T-helper 2 cell treated with Interferon-gamma antibody and Interleukin-4, amounts not matched to agents 100 ng/mL and 5 ng/mL, for 36 hours (primary cell): ENCODE results near the gene TENM3. TPM values are rescaled to one million over a fixed set of nuclear protein-coding genes. Genes with fewer than 3 reads are reported as not detected.

ENCODE experiments used
- intact Hi-C: fragments of 100-400 bp; cut with micrococcal nuclease; formaldehyde crosslinking; loops from one replicate; pipeline ENCODE4 v1.15.1; 2023
- total RNA-seq: library from RNA; stranded (reverse); gene quantifications from 2 replicates; pipeline ENCODE4 v1.2.3, GENCODE V29; 2022

TENM3 gene
- total RNA-seq, 1 donor from 2014 or later, result not detected

GRCh38 chr4:182286931-182287330, 43.7 kb downstream of the TENM3 start:
- intact Hi-C loops, result no loop called here

GRCh38 chr4:182288534-182288933, 45.3 kb downstream of the TENM3 start:
- intact Hi-C loops, result no loop called here

- intact Hi-C loops, result no loop called here
Measured at GRCh38 chr4:182289809-182290208, 46.6 kb downstream of the TENM3 start.

- intact Hi-C loops, result no loop called here
Measured at GRCh38 chr4:182291175-182291574, 48.0 kb downstream of the TENM3 start.

GRCh38 chr4:182291597-182292270, 48.5 kb downstream of the TENM3 start:
- intact Hi-C loops, result no loop called here

- intact Hi-C loops, result no loop called here
Measured at GRCh38 chr4:182292612-182293011, 49.4 kb downstream of the TENM3 start.

- intact Hi-C loops, result no loop called here
Measured at GRCh38 chr4:182293691-182294255, 50.6 kb downstream of the TENM3 start.

- intact Hi-C loops, result no loop called here
Measured at GRCh38 chr4:182294451-182294850, 51.2 kb downstream of the TENM3 start.

- intact Hi-C loops, result no loop called here
Measured at GRCh38 chr4:182297659-182298058, 54.5 kb downstream of the TENM3 start.

- intact Hi-C loops, result no loop called here
Measured at GRCh38 chr4:182301736-182302135, 58.5 kb downstream of the TENM3 start.

GRCh38 chr4:182303847-182304246, 60.6 kb downstream of the TENM3 start:
- intact Hi-C loops, result no loop called here

- intact Hi-C loops, result no loop called here
Measured at GRCh38 chr4:182306792-182307507, 63.7 kb downstream of the TENM3 start.

- intact Hi-C loops, result no loop called here
Measured at GRCh38 chr4:182307746-182308145, 64.5 kb downstream of the TENM3 start.

GRCh38 chr4:182309877-182310276, 66.7 kb downstream of the TENM3 start:
- intact Hi-C loops, result no loop called here

- intact Hi-C loops, result no loop called here
Measured at GRCh38 chr4:182310316-182310715, 67.1 kb downstream of the TENM3 start.

- intact Hi-C loops, result no loop called here
Measured at GRCh38 chr4:182310962-182311361, 67.8 kb downstream of the TENM3 start.

- intact Hi-C loops, result no loop called here
Measured at GRCh38 chr4:182314537-182314936, 71.3 kb downstream of the TENM3 start.

- intact Hi-C loops, result no loop called here
Measured at GRCh38 chr4:182318256-182318655, 75.1 kb downstream of the TENM3 start.

GRCh38 chr4:182320092-182320491, 76.9 kb downstream of the TENM3 start:
- intact Hi-C loops, result no loop called here

GRCh38 chr4:182320580-182320979, 77.4 kb downstream of the TENM3 start:
- intact Hi-C loops, result no loop called here

GRCh38 chr4:182324282-182324681, 81.1 kb downstream of the TENM3 start:
- intact Hi-C loops, result no loop called here

GRCh38 chr4:182325397-182325796, 82.2 kb downstream of the TENM3 start:
- intact Hi-C loops, result no loop called here

GRCh38 chr4:182325848-182326255, 82.7 kb downstream of the TENM3 start:
- intact Hi-C loops, result no loop called here
